Activated CD4-positive, alpha-beta T cell treated with anti-CD3 and anti-CD28 coated beads, Interleukin-2, amount 50 U/mL, for 48 hours (primary cell): ENCODE results near the gene TRUB2.
"Not testable (repeated sequence)": the region's sequence is repeated elsewhere in the genome, so short reads cannot be mapped to it uniquely, and the experiment has no call there.

ENCODE experiments used
- DNase-seq, 2 experiments: peaks; one replicate each; pipeline ENCODE4 v3.0.0-alpha.2; 2020

The TRUB2 gene

DNA sequence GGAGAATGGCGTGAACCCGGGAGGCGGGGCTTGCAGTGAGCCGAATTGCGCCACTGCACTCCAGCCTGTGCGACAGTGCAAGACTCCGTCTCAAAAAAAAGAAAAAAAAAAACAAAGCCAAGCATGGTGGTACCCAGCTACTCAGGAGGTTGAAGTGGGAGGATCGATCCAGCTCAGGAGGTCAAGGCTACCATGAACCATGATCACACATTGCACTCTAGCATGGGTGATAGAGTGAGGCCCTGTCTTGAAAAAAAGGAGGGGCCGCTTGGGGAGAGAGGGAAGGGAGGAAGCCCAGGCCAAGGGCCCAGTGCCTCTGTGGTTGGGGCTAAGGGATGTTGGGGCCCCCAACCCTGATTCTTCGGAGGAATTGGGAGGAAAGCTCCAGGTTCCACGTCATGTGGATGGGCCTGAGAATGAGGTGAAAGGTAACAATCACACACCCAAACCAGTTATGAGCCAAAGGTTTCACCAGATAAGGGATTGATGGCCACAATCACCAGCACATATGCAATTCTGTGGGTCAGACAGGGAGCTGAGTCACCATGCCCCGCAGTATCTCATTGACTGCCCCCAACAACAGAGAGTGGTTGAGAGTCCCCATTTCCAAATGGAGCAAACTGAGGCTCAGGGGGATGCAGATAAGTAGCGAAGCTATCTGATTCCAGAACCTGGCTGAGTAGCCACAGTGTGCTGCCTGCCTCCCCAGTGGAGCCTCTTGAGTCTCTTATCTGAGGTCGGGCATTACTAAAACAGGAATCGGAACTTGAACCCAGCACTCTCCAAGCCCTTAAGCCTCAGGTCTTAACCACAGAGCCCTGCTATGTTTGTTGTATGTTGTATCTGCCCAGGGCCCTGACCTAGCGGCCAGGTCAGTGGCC, 25.7 kb downstream of the TRUB2 start:
- no peak for DNase-seq

DNA sequence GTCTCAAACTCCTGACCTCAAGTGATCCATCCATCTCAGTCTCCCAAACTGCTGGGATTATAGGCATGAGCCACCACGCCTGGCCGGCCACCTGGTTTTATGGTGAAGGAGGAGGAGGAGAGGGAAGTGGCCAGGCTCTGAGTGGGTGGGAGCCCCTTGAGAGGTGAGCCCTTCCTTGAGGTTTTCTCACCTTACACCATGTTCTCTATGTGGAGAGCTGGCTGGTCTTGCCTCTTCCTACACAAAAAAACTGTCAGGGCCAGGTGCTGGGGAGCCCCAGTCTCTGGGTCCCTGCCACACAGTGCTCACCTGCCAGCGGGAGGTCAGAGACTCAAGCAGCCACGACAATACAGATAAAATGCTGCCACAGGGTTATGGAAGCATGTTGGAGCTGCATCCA, 28.1 kb downstream of the TRUB2 start:
- DNase-seq: no peak

DNA sequence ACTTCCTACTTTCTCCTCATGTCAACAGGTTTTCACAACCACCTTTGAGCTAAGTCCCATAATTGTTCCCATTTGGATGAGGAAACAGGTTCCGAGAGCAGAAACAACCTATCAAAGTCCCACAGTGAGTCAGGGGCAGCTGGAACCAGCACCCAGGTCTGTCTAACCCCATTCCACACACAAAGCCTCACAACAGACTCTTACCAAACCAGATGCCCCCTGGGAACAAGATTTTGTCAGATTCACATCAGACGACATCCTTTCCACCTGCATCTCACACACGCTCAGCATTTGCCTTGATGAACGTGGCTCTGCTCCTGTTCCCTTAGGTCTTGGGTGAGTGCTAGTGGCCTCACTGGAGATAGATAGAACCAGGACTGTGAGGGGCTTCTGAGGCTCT, 29.2 kb downstream of the TRUB2 start:
- no peak for DNase-seq

DNA sequence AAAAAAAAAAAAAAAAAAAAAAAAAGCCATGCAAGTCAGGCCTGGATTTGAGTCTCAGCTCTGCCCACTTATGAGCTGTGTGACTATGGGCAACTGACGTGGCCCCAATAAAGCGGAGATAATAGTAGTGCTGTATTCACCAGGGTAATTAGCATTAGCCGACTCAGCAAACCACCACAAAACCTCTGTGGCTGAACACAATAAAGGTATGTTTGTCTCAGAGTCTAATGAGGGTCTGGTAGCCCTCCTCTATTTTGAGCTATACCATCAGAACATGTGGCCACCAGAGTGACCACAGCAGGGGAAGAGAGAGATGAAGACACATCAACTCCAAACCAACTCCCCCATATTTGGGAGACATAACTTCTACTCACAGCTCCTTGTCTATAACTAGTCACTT, 30.2 kb downstream of the TRUB2 start:
- no peak for DNase-seq

DNA sequence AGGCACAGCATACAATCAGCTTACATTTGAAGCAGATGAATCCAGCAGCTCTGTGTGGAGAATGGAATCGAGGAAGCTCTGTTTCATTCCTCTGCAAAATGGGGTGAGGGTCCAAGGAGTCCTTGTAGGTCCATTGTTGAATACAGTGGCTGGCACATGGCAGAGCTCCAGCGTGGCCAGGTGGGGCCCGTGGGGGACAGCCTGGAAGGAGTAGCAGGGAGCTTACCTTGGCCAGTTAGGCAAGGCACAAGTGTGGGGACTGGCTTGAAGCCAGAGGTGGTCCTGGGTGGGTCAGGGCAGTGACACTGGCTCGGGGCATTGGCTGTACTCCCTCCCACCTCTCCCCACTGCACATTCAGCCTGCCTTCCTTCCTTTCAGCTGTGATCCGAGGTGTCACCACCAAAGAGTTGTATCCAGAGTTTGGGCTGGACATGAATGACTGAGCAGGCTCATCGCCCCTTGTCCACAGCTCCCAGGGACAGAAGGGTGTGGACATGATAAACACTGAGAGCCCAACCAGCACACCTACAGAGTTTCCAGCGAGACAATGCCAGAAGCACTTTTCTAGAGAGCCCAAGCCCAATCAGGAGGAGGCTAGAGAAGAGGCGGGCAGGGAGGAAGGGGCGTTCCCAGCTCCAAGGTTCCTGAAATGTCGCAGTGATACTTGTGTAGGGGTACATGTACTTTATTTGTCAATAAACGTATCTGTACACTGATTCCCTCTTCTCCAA, 33.8 kb downstream of the TRUB2 start:
- no peak for DNase-seq

DNA sequence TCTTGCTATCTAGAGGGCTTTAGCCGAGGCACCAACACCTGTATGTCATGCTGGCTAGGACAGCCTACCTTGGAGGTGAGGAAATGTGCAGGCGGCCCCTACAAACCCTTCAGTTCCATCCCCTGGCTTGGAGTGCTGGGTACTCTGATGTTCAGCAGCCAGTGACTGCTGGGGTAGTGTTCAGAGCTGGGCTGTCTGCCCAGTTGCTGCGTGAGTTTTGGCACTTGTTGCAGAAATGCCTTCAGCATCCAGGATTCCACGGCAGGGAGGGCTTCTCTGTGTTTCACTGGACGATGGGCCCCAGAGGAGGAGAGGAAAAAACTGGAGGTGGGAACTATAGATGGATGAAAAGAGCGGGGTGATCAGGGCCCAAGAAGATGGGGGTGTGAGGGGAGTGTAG, 35.8 kb downstream of the TRUB2 start:
- DNase-seq: no peak

- no peak for DNase-seq
These were observed 37.0 kb downstream of the TRUB2 start for GRCh38 chr9:128285033-128285784.

GRCh38 chr9:128282500-128282899, 39.7 kb downstream of the TRUB2 start:
- no peak for DNase-seq

DNA sequence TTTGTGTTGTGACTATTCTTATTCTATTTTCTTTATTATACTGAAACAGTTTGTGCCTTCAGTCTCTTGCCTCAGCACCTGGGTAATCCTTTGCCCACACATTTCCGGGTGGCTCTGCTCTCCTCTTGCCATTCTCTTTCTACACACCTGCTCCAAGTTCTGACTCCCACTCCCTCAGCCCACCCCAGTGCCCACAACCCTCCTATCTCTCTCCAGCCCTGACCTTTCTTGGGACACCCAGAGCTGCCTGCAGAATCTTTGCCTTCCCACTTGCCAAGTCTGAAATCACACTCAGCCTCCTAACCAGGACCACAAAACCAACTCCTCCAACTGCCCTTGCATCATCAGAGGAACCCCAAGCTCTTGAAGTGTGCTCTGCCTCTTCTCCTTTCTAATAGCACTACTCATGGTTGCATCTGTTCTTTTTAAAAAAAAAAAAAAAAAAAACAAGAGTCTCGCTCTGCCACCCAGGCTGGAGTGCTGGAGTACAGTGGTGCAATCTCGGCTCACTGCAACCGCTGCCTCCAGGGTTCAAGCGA, 42.1 kb downstream of the TRUB2 start:
- no peak for DNase-seq

DNA sequence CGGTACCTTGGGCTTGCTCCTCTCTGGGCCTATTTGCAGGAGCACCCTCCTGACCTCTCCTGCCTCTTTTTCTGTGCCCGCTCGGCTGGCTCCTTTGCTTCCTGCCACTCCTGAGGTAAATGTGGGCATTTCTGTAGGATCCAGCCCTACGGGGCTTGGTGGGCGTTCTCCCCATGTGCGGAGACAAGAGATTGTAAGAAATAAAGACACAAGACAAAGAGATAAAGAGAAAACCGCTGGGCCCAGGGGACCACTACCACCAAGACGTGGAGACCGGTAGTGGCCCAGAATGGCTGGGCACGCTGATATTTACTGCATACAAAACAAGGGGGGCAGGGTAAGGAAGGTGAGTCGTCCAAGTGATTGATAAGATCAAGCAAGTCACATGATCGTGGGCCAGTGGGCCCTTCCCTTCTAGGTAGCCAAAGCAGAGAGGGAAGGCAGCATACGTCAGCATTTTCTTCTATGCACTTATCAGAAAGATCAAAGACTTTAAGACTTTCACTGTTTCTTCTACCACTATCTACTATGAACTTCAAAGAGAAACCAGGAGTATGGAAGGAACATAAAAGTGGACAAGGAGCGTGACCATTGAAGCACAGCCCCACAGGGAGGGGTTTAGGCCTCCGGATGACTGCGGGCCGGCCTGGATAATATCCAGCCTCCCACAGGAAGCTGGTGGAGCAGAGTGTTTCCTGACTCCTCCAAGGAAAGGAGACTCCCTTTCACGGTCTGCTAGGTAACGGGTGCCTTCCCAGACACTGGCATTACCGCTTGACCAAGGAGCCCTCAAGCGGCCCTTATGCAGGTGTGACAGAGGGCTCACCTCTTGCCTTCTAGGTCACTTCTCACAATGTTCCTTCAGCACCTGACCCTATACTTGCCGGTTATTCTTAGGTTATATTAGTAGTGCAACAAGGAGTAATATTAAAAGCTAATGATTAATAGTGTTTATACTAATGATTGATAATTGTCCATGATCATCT, 42.9 kb downstream of the TRUB2 start:
- not testable (repeated sequence) for DNase-seq

DNA sequence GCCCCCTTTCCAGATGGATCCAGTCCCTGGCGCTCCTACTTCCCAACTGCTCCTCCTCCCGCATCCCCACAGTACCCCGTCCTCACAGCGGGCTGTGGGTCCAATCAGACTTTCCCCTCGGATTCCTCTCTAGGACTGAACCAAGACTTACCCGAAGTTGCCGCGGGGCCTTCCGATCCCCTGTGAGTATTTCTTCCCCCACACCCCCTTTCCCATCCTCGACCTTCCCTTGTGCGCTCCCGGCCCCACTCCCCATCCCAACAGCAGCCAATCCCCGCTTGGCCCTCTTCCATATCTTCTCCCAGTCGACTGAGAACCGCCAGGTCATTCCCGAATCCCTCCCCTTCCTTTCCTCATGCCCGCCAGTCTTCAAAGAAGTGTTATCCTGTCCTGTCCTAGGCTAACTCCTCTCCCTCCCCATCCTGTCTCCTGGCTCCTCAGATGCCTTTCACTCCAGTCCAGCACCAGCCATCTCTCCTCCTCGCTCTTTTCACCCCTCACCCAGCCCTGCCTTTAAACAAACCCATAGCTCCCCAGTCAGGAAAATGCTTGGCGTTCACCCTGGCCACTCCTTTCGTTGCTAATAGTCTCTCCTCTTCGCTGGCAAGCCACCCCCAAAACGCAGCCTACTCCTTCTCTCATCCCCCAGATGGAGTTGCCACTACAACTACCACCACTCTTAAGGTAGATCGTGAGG, 45.5 kb downstream of the TRUB2 start:
- peak in 1 of 2 experiments; percentile 6 for DNase-seq

GRCh38 chr9:128276008-128276573, 46.2 kb downstream of the TRUB2 start, which contains the start of gene SWI5:
Gene SWI5, plus strand, starts transcription at chr9:128276276.
- peak; percentile 100 for DNase-seq

DNA sequence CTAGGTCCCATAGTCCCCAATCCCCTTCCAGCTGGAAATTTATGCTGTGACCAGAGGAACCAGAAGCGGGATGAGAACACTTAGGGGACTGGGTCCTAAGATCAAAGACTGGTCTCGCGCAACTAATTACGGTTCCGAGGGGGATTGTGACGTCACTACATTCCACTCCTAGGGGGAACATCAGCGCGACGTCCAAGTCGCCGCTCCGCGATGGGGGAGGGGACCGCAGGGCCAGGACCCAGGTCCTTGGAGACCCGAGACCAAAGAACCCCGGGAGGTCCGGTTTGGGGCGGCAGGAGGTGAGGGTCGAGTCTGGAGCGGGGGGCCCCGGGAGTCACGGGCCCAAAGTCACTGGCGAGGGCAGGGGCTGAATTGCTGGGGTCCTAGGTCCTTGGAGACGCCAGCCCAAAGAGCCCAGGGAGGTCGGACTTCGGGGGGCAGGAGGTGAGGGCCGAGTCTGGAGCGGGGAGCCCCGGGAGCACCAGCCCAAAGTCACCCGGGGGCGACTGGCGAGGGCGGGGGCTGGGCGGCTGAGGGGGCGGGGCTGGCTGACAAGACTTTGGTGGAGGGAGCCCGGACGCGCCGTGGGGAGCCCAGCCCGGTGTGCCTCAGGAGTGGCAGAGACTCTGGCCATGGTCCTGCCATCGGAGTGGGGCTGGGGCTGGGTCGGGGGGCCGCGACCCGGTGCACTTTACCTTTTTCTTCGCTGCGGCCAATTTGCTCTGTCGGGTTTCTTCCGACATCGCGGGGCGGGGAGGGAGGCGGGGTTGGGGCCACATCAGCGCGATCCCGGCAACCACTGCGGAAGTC, 46.8 kb downstream of the TRUB2 start, which contains the start of gene GOLGA2:
Gene GOLGA2, minus strand, starts transcription at position 810 of the 810 bp plus-strand sequence. Its CDS starts 31 bp downstream, at position 779.
- no peak for DNase-seq

GRCh38 chr9:128274245-128274644, 48.0 kb downstream of the TRUB2 start:
- no peak for DNase-seq

- DNase-seq: no peak
These were observed 50.7 kb downstream of the TRUB2 start for GRCh38 chr9:128271512-128271911.

DNA sequence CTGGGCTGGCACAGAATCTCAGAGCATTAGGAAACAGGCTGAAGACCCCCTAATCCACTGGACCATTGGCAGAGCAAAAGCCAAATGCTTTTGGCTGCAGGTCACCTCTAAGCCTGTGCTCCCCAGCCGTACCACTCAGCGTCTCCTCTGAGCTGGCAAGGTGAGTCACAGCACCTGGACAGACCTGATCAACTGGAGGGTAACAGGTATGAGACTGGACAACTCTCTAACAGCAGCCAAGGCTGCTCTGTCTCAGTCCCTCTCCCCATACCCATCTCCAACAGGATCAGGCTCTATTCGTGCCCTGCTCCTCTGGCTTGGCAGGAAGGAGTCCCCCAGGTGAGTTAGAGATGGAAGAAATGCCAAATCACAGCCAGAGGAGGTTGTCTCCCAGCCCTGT, 51.1 kb downstream of the TRUB2 start:
- no peak for DNase-seq

DNA sequence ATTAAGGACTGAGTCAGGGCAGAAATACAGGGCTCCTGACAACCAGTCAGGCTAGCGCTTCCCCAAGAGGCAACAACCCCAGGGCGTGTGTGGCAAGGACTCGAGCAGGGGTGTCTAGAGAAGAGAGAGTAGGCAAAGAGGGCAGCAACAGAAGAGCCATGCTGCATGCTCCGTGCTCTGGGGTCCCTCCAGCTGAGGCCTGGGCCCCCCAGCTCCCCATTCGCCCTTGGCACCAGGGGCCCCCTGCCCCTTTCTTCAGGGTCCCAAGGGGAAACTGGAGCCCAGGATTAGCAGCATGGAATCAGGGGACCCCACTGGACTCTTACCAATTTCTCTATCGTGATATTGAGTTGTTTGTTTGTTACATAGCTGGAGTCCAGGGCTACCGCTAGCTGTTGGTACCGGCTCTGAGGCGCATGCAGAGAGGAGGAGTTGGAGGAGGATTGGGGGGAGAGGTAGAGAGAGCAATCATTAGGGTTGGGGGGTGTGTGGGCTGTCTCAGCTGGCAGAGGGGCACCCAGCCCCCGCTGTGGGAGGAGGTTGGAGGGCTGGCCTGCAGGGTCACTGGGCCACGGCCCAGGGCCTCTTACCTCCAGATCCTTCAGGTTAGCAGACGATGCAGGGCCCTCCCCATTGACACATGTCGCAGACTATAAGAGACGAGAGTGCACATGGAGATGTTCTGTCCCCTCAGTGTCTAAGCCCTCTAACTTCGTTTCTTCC, 55.2 kb downstream of the TRUB2 start:
- no peak for DNase-seq

GRCh38 chr9:128265348-128265847, 56.8 kb downstream of the TRUB2 start:
- no peak for DNase-seq

GRCh38 chr9:128262687-128263086, 59.6 kb downstream of the TRUB2 start:
- DNase-seq: no peak
